Measurements from ENCODE around the gene HUS1B. TPM values are rescaled to one million over a fixed set of nuclear protein-coding genes. Genes with fewer than 3 reads are reported as not detected.

The HUS1B gene
- total and polyA plus RNA-seq, 2 of the 13 experiments (the other 11 are each of a cell fraction or from before 2014, with no cell fraction given): 0.18 to 0.40 TPM

DNA sequence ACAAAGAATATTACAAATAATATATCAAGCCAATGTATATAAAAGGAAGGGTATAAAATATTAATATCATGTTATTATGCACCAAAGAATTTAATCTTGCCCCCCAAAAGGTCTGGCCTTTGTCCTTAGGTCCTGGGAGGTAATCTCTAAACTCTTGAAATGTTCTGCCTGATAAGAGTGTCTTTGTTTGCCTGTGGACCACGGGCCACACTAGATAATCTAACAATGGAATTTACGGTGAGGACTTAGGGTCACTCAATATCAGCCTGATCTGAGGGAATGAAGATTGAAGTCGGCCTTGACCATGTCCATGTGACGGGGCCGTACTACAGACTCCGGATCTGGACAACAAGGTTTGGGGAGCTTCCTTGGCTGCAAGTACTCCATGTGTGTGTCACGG, 42.9 kb downstream of the HUS1B start:
- ChIA-PET CTCF (ENCODE audit: low intra/inter-chr PET ratio, low total read pairs) (no interaction called here), POLR2A (no interaction called here)
- Histone ChIP-seq H3K79me2 (ENCODE audit: insufficient read depth, low read length) (no peaks in the 10 kb centered on the region), H4K20me1 (ENCODE audit: insufficient read depth, low read length) (no peaks in the 10 kb centered on the region), H3K36me3 (replicated peaks in 1 of 2; ENCODE audit: control insufficient read depth in 1 of 2, insufficient read depth in 2 of 2, low read length in 2 of 2) (peaks cover 0 to 10% of the 10 kb centered on the region in 2 experiments; a peak in 3 of 5 replicates), H3K27ac (ENCODE audit: extremely low read length, insufficient read depth, low read length) (no peak overlapping the region), H3K9me3 (ENCODE audit: low read length) (no peaks in the 10 kb centered on the region), H3K4me1 (ENCODE audit: insufficient read depth, low read length) (no peaks in the 10 kb centered on the region), H2AFZ (ENCODE audit: low read length) (no peak overlapping the region), H3K9ac (ENCODE audit: insufficient read depth, low read depth, low read length) (no peak overlapping the region), H3K4me2 (ENCODE audit: low read depth, low read length) (no peak overlapping the region), H3K27me3 (ENCODE audit: control insufficient read depth in 1 of 2, insufficient read depth in 2 of 2, low read length in 2 of 2) (no peaks in the 10 kb centered on the region), H3K4me3 (replicated peaks in 1 of 3; ENCODE audit: insufficient read depth in 1 of 3, low read depth in 2 of 3, low read length in 3 of 3) (no peak overlapping the region)
- 85% methylated on average over 7 of the region's 7 CpGs for WGBS (ENCODE audit: low lambda C conversion rate)
- intact Hi-C loops (cut with micrococcal nuclease; ENCODE audit: unreplicated experiment) (no loop called here), in situ Hi-C loops (cut with HindIII; ENCODE audit: extremely low pct_ligation_motif_present, low pct_unique_long_range_greater_than_20kb) (no loop called here)
- ATAC-seq (no peak), DNase-seq (ENCODE audit: low spot score) (no peak), FAIRE-seq (no peak)
- no TSS peak for BruUV-seq (replicated peaks)
- TF ChIP-seq ZFP90 (CRISPR knock-in tag; IDR thresholded peaks at IDR 0.05; ENCODE audit: borderline replicate concordance): no peak
- TF ChIP-seq MBD4 (IDR thresholded peaks at IDR 0.05; ENCODE audit: borderline replicate concordance, low read length): no peak
- no peak for TF ChIP-seq ZNF12 (CRISPR knock-in tag; IDR thresholded peaks at IDR 0.05)
- TF ChIP-seq, protein P1, sequence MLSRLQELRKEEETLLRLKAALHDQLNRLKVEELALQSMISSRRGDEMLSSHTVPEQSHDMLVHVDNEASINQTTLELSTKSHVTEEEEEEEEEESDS (CRISPR knock-in tag; IDR thresholded peaks at IDR 0.05; ENCODE audit: borderline replicate concordance): no peak
- no peak for TF ChIP-seq NCOR1 (IDR thresholded peaks at IDR 0.05; ENCODE audit: borderline replicate concordance, low read length)
- TF ChIP-seq, protein P2, sequence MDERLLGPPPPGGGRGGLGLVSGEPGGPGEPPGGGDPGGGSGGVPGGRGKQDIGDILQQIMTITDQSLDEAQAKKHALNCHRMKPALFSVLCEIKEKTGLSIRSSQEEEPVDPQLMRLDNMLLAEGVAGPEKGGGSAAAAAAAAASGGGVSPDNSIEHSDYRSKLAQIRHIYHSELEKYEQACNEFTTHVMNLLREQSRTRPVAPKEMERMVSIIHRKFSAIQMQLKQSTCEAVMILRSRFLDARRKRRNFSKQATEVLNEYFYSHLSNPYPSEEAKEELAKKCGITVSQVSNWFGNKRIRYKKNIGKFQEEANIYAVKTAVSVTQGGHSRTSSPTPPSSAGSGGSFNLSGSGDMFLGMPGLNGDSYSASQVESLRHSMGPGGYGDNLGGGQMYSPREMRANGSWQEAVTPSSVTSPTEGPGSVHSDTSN (CRISPR knock-in tag; IDR thresholded peaks at IDR 0.05): no peak
- no peak for TF ChIP-seq ZNF160 (CRISPR knock-in tag; IDR thresholded peaks at IDR 0.05)

DNA sequence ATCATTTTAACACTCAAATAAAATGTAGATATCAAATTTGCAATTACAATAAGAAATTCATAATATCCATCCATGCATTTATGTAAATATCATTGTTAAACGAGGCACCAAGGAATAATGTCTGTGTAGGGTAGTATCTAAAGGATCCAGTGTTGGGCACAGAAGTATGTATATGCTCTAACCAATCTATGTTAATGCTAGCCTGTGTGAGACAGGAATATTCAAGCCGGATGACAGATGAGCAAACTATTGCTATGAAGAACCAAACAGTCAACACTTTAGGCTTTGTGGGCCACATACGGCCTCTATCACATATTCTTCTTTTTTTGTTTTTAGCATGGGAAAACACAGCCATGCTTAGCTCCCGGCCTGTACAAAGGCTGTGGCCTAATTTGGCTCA, 45.0 kb downstream of the HUS1B start:
- CTCF ChIA-PET (ENCODE audit: low intra/inter-chr PET ratio, low total read pairs): no interaction called here
- no peak overlapping the region for H2AFZ ChIP-seq (ENCODE audit: low read length)
- H3K4me3 ChIP-seq (replicated peaks in 1 of 3; ENCODE audit: insufficient read depth in 1 of 3, low read depth in 2 of 3, low read length in 3 of 3): no peak overlapping the region
- 84% methylated on average over 4 of the region's 4 CpGs for WGBS (ENCODE audit: low lambda C conversion rate)
- H3K4me2 ChIP-seq (ENCODE audit: low read depth, low read length): no peak overlapping the region
- H3K9me3 ChIP-seq (ENCODE audit: low read length): no peaks in the 10 kb centered on the region
- peaks cover 0 to 3% of the 10 kb centered on the region in 2 experiments; a peak in 2 of 5 replicates for H3K36me3 ChIP-seq (replicated peaks in 1 of 2; ENCODE audit: control insufficient read depth in 1 of 2, insufficient read depth in 2 of 2, low read length in 2 of 2)
- no peaks in the 10 kb centered on the region for H3K27me3 ChIP-seq (ENCODE audit: control insufficient read depth in 1 of 2, insufficient read depth in 2 of 2, low read length in 2 of 2)
- H3K79me2 ChIP-seq (ENCODE audit: insufficient read depth, low read length): no peaks in the 10 kb centered on the region
- H3K4me1 ChIP-seq (ENCODE audit: insufficient read depth, low read length): no peaks in the 10 kb centered on the region
- no TSS peak for BruUV-seq (replicated peaks)
- POLR2A ChIA-PET: no interaction called here
- no peak overlapping the region for H3K9ac ChIP-seq (ENCODE audit: insufficient read depth, low read depth, low read length)
- DNase-seq (ENCODE audit: low spot score) (no peak), ATAC-seq (no peak), FAIRE-seq (no peak)
- in situ Hi-C loops (cut with HindIII; ENCODE audit: extremely low pct_ligation_motif_present, low pct_unique_long_range_greater_than_20kb) (no loop called here), intact Hi-C loops (cut with micrococcal nuclease; ENCODE audit: unreplicated experiment) (no loop called here)
- no peak overlapping the region for H3K27ac ChIP-seq (ENCODE audit: extremely low read length, insufficient read depth, low read length)
- no peaks in the 10 kb centered on the region for H4K20me1 ChIP-seq (ENCODE audit: insufficient read depth, low read length)
- TF ChIP-seq, protein P3, sequence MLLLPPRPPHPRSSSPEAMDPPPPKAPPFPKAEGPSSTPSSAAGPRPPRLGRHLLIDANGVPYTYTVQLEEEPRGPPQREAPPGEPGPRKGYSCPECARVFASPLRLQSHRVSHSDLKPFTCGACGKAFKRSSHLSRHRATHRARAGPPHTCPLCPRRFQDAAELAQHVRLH (CRISPR knock-in tag; IDR thresholded peaks at IDR 0.05; ENCODE audit: borderline replicate concordance, low read depth): no peak
- TF ChIP-seq, protein P4, sequence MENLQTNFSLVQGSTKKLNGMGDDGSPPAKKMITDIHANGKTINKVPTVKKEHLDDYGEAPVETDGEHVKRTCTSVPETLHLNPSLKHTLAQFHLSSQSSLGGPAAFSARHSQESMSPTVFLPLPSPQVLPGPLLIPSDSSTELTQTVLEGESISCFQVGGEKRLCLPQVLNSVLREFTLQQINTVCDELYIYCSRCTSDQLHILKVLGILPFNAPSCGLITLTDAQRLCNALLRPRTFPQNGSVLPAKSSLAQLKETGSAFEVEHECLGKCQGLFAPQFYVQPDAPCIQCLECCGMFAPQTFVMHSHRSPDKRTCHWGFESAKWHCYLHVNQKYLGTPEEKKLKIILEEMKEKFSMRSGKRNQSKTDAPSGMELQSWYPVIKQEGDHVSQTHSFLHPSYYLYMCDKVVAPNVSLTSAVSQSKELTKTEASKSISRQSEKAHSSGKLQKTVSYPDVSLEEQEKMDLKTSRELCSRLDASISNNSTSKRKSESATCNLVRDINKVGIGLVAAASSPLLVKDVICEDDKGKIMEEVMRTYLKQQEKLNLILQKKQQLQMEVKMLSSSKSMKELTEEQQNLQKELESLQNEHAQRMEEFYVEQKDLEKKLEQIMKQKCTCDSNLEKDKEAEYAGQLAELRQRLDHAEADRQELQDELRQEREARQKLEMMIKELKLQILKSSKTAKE (CRISPR knock-in tag; IDR thresholded peaks at IDR 0.05; ENCODE audit: borderline replicate concordance): no peak
- TF ChIP-seq SP4 (CRISPR knock-in tag; IDR thresholded peaks at IDR 0.05): no peak
- TF ChIP-seq NR1H2 (CRISPR knock-in tag; IDR thresholded peaks at IDR 0.05; ENCODE audit: borderline replicate concordance, low read depth): no peak
- TF ChIP-seq ZNF232 (CRISPR knock-in tag; IDR thresholded peaks at IDR 0.05; ENCODE audit: borderline replicate concordance): no peak
- TF ChIP-seq, protein P5, sequence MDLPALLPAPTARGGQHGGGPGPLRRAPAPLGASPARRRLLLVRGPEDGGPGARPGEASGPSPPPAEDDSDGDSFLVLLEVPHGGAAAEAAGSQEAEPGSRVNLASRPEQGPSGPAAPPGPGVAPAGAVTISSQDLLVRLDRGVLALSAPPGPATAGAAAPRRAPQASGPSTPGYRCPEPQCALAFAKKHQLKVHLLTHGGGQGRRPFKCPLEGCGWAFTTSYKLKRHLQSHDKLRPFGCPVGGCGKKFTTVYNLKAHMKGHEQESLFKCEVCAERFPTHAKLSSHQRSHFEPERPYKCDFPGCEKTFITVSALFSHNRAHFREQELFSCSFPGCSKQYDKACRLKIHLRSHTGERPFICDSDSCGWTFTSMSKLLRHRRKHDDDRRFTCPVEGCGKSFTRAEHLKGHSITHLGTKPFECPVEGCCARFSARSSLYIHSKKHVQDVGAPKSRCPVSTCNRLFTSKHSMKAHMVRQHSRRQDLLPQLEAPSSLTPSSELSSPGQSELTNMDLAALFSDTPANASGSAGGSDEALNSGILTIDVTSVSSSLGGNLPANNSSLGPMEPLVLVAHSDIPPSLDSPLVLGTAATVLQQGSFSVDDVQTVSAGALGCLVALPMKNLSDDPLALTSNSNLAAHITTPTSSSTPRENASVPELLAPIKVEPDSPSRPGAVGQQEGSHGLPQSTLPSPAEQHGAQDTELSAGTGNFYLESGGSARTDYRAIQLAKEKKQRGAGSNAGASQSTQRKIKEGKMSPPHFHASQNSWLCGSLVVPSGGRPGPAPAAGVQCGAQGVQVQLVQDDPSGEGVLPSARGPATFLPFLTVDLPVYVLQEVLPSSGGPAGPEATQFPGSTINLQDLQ (CRISPR knock-in tag; IDR thresholded peaks at IDR 0.05): no peak
